ENCODE data around the gene PHLDB2. TPM values are rescaled to one million over a fixed set of nuclear protein-coding genes. Genes with fewer than 3 reads are reported as not detected.

PHLDB2 gene
- total RNA-seq, 1 experiment from 2014 or later = 30.7 TPM

DNA sequence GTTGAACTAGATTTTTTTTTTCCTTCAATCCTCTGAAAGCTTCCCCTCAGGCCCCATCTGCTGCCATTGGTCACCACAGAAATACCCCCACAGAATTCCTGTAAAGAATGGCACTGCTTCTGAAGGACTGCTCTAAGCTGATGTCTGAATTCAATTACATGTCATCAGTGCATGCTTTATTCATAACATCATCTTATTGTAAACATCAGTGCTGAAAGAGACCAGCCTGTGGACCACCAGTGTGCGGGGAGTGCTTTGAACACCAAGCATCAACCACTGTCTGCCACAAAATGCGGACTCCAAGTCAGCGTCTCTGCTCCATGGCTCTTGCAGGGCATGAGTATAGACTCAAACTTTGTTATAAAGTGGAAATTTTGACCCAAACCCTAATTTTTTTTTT is 11.6 kb downstream of the PHLDB2 start:
- no peak overlapping the region for H3K27ac Mint-ChIP-seq (ENCODE audit: unreplicated experiment)
- CTCF ChIA-PET = no interaction called here
- TF ChIP-seq, protein P1, sequence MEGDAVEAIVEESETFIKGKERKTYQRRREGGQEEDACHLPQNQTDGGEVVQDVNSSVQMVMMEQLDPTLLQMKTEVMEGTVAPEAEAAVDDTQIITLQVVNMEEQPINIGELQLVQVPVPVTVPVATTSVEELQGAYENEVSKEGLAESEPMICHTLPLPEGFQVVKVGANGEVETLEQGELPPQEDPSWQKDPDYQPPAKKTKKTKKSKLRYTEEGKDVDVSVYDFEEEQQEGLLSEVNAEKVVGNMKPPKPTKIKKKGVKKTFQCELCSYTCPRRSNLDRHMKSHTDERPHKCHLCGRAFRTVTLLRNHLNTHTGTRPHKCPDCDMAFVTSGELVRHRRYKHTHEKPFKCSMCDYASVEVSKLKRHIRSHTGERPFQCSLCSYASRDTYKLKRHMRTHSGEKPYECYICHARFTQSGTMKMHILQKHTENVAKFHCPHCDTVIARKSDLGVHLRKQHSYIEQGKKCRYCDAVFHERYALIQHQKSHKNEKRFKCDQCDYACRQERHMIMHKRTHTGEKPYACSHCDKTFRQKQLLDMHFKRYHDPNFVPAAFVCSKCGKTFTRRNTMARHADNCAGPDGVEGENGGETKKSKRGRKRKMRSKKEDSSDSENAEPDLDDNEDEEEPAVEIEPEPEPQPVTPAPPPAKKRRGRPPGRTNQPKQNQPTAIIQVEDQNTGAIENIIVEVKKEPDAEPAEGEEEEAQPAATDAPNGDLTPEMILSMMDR (IDR thresholded peaks at IDR 0.05; ENCODE audit: unreplicated experiment) = no peak
- BruUV-seq (replicated peaks) = no TSS peak
- H3K36me3 Mint-ChIP-seq (ENCODE audit: insufficient read depth, unreplicated experiment) = peaks cover 4% of the 10 kb centered on the region
- H3K4me1 Mint-ChIP-seq (ENCODE audit: low read depth, unreplicated experiment) = peaks cover 36% of the 10 kb centered on the region
- H3K27me3 Mint-ChIP-seq (ENCODE audit: unreplicated experiment) = no peaks in the 10 kb centered on the region
- no peak for DNase-seq
- intact Hi-C loops (cut with micrococcal nuclease; ENCODE audit: unreplicated experiment) = no loop called here
- no peaks in the 10 kb centered on the region for H3K9me3 Mint-ChIP-seq (ENCODE audit: low read depth, unreplicated experiment)
- no peak overlapping the region for H3K4me3 Mint-ChIP-seq (ENCODE audit: low read depth, unreplicated experiment)

DNA sequence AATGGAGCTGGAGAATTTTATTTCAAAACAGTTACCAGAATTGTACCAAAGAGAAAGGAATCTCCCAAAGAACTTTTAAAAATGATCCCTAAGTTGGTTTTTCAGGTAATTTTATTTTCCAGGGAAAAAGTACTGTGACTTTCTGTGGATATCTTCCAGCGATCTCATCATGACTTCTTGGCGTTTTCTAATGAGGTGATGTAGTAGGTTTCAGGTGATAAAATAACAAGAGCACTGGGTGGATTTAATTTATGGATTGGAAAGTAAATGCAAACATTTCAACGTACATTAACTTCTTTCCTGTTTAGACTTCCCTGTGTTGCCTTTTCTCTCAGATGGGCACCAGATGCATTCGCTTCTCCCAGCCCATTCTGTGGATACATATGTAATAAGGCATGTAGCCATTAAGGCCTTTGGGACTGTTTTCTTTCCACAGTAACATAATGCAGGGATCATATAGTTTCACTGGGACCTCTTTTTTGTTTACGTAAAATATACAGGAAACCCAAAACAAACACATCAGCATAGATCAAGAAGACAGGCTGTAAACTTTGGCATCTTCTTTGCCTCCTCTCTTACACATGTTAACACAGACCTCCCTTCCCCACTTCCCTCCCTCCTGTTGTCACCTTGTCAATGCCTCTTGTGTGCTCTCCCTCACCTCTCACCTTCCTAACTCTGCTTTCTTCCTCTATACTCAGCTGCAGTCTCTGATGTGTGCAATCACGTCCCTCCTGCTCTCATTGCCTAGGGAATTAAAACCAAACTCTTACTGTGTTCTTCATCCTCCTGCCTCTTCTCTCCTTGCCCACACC is 13.0 kb downstream of the PHLDB2 start:
- no peak for DNase-seq
- CTCF ChIA-PET = no interaction called here
- Mint-ChIP-seq H3K4me3 (ENCODE audit: low read depth, unreplicated experiment) (no peak overlapping the region), H3K4me1 (ENCODE audit: low read depth, unreplicated experiment) (peaks cover 24% of the 10 kb centered on the region), H3K27me3 (ENCODE audit: unreplicated experiment) (no peaks in the 10 kb centered on the region), H3K27ac (ENCODE audit: unreplicated experiment) (no peak overlapping the region), H3K36me3 (ENCODE audit: insufficient read depth, unreplicated experiment) (peaks cover 4% of the 10 kb centered on the region), H3K9me3 (ENCODE audit: low read depth, unreplicated experiment) (no peaks in the 10 kb centered on the region)
- TF ChIP-seq, protein P1 (IDR thresholded peaks at IDR 0.05; ENCODE audit: unreplicated experiment) = no peak
- no TSS peak for BruUV-seq (replicated peaks)
- intact Hi-C loops (cut with micrococcal nuclease; ENCODE audit: unreplicated experiment) = no loop called here

DNA sequence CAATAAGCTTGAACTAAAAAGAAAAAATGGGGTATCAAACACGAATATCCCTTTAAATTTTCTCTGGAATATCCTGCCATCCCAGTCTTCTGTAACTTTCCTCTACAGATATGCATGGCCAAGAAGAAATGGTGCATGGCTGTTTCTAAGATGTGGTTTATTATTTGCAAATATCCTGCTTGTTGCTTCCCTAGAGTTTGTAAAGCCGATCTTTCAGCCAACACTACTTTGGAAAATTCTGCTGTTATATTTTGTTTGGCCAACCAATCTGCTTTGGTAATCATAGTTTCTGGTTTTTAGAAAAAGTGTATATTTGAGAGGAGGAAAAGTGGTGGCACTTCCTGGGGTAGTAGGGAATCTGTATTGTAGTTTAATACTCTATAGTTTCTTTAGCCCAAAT is 13.9 kb downstream of the PHLDB2 start:
- Mint-ChIP-seq H3K27me3 (ENCODE audit: unreplicated experiment) (no peaks in the 10 kb centered on the region), H3K4me1 (ENCODE audit: low read depth, unreplicated experiment) (peaks cover 24% of the 10 kb centered on the region), H3K9me3 (ENCODE audit: low read depth, unreplicated experiment) (no peaks in the 10 kb centered on the region), H3K27ac (ENCODE audit: unreplicated experiment) (no peak overlapping the region), H3K36me3 (ENCODE audit: insufficient read depth, unreplicated experiment) (peaks cover 4% of the 10 kb centered on the region), H3K4me3 (ENCODE audit: low read depth, unreplicated experiment) (no peak overlapping the region)
- DNase-seq = no peak
- no TSS peak for BruUV-seq (replicated peaks)
- intact Hi-C loops (cut with micrococcal nuclease; ENCODE audit: unreplicated experiment) = no loop called here
- CTCF ChIA-PET = no interaction called here
- TF ChIP-seq, protein P1 (IDR thresholded peaks at IDR 0.05; ENCODE audit: unreplicated experiment) = no peak

DNA sequence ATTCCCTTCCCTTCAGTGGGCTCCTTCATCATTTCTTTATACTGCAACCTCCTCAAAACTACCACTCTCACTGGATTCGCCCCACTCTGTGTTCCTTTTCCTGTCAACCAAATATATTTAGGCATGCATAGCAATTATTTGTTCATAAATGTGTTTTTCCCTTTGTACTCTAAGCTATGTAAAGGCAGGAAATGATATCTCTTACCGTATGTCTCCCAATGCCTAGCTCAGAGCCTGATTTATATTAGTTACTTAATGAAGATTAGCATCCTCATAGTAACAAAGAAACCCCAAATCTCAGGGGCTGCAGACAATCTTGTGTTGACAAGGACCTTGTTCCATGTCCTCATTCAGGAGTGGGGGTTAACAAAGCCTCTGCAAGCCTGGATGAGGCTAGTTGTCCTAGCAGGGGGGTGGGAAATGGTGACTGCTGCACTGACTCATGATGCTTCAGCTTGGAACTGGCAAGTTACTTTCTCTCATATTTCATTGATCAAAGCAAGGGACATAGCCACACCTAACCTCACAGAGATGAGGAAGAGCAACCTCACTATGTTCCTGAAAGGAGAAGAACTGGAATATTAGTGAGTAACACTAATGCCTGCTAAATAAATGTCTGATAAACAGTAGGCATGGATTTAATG is 15.2 kb downstream of the PHLDB2 start:
- Mint-ChIP-seq H3K4me3 (ENCODE audit: low read depth, unreplicated experiment) (no peak overlapping the region), H3K9me3 (ENCODE audit: low read depth, unreplicated experiment) (no peaks in the 10 kb centered on the region), H3K36me3 (ENCODE audit: insufficient read depth, unreplicated experiment) (peaks cover 4% of the 10 kb centered on the region), H3K27ac (ENCODE audit: unreplicated experiment) (no peak overlapping the region), H3K4me1 (ENCODE audit: low read depth, unreplicated experiment) (peaks cover 20% of the 10 kb centered on the region), H3K27me3 (ENCODE audit: unreplicated experiment) (no peaks in the 10 kb centered on the region)
- CTCF ChIA-PET = interaction anchor here (0.7 kb wide), 1 partner anchor 9 kb away, joined by 3 read pairs; no protein-coding TSS in a partner anchor
- DNase-seq = no peak
- TF ChIP-seq, protein P1 (IDR thresholded peaks at IDR 0.05; ENCODE audit: unreplicated experiment) = no peak
- intact Hi-C loops (cut with micrococcal nuclease; ENCODE audit: unreplicated experiment) = no loop called here
- BruUV-seq (replicated peaks) = no TSS peak

All from Calu3 (cell line).